ENCODE results near the gene RBKS.

The RBKS gene

GRCh38 chr2:27808418-27808817, 81.8 kb downstream of the RBKS start:
- in situ Hi-C loops (cut with MboI; ENCODE audit: low pct_unique_long_range_greater_than_20kb, low sequenced_read_pairs), result no loop called here
- no peak for DNase-seq

DNA sequence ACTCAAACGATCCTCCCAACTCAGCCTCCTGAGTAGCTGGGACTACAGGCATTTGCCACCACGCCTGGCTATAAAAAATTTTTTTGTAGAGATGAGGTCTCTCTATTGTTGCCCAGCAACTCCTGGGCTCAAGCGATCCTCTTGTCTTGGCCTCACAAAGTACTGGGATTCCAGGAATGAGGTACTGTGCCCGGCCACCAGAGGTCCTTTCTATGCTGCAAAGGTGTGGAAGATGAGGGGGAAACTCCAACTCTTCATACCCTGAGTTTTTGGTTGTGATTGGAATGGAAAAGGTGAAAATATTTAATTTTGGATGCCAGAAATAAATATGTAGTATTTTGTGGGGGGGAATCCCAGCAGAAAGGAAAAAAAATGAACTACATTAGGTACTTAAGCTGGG, 82.7 kb downstream of the RBKS start:
- peak; percentile 35 for DNase-seq
- in situ Hi-C loops (cut with MboI; ENCODE audit: low pct_unique_long_range_greater_than_20kb, low sequenced_read_pairs), result no loop called here

- no peak for DNase-seq
- in situ Hi-C loops (cut with MboI; ENCODE audit: low pct_unique_long_range_greater_than_20kb, low sequenced_read_pairs), result no loop called here
These were observed 83.7 kb downstream of the RBKS start for GRCh38 chr2:27806311-27807059.

GRCh38 chr2:27805180-27805579, 85.0 kb downstream of the RBKS start:
- in situ Hi-C loops (cut with MboI; ENCODE audit: low pct_unique_long_range_greater_than_20kb, low sequenced_read_pairs), result no loop called here
- DNase-seq, result no peak

DNA sequence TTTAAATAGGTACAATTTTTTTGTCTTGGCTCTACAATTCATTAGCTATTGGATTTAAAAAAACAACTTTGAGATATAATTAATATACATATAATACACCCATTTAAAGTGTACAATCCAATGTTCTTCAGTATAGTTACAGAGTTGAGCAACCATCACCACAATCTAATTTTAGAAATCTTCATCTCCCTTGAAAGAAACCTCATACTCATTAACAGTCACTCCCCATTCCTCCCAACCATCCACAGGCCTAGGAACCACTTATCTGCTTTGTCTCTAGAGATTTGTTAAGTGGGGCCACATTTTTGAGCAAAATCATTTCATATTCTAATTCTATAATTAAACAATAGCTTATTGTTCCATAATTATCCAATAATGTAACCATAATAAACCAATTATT, 86.0 kb downstream of the RBKS start:
- in situ Hi-C loops (cut with MboI; ENCODE audit: low pct_unique_long_range_greater_than_20kb, low sequenced_read_pairs), result no loop called here
- DNase-seq, result peak; percentile 57

GRCh38 chr2:27803046-27803445, 87.1 kb downstream of the RBKS start:
- in situ Hi-C loops (cut with MboI; ENCODE audit: low pct_unique_long_range_greater_than_20kb, low sequenced_read_pairs), result no loop called here
- no peak for DNase-seq

- DNase-seq, result no peak
- in situ Hi-C loops (cut with MboI; ENCODE audit: low pct_unique_long_range_greater_than_20kb, low sequenced_read_pairs), result no loop called here
These were observed 87.6 kb downstream of the RBKS start for GRCh38 chr2:27802547-27802946.

- in situ Hi-C loops (cut with MboI; ENCODE audit: low pct_unique_long_range_greater_than_20kb, low sequenced_read_pairs), result no loop called here
- DNase-seq, result no peak
These were observed 89.3 kb downstream of the RBKS start for GRCh38 chr2:27800856-27801255.

- in situ Hi-C loops (cut with MboI; ENCODE audit: low pct_unique_long_range_greater_than_20kb, low sequenced_read_pairs), result no loop called here
- no peak for DNase-seq
These were observed 90.6 kb downstream of the RBKS start for GRCh38 chr2:27799646-27800010.

DNA sequence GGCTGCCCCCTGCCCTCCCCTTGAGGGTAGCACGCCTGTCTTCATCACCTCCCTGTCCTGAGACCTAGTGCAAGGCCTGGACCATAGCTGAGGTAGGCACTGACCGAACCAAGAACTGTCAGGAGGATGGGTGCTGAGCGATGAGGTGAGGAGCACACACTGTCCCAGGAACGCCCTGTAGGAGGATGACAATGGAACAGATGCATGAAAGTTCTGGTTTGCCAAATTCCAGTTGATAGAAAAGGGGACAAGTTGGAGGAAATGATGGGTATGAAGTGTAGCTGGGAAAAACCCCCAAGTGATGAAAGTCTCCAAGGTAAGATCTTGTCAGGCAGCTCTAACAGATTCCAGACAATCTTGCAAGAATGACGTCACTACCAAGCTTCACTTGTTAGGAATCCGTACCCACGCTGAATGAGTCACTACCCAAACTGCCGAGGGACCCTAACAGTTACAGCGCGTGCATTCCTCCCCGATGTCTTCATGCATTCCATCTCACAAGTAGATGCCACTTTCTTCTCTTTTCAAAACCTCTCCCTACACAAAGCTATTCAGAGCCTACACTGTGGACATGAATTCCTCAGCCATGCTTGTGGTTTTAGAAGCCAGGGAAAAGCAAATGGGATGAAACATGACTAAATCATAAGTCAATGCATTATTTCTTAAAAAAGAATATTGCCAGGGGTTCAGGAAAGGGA, 91.1 kb downstream of the RBKS start:
- DNase-seq, result no peak
- in situ Hi-C loops (cut with MboI; ENCODE audit: low pct_unique_long_range_greater_than_20kb, low sequenced_read_pairs), result no loop called here

- DNase-seq, result no peak
- in situ Hi-C loops (cut with MboI; ENCODE audit: low pct_unique_long_range_greater_than_20kb, low sequenced_read_pairs), result no loop called here
These were observed 91.7 kb downstream of the RBKS start for GRCh38 chr2:27798486-27798885.

DNA sequence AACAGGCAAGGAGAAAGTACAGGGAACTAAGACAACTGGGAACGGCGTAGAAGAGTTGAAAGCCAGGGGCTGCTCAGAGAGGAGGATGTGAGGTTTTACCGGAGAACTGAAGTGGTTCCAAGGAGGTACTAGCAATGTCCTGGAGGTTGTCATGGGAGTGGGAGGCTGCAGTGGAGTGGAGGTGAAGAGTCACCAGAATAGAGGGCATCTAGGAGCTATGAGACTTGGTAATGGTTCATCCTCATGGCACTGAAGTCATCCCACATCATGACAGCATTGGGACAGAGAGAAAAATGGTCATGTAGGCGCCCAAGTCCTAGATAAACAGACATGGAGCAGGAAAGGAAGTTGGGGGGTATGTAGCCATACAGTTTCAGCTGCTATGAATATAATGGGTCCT, 92.3 kb downstream of the RBKS start:
- DNase-seq, result no peak
- in situ Hi-C loops (cut with MboI; ENCODE audit: low pct_unique_long_range_greater_than_20kb, low sequenced_read_pairs), result no loop called here

DNA sequence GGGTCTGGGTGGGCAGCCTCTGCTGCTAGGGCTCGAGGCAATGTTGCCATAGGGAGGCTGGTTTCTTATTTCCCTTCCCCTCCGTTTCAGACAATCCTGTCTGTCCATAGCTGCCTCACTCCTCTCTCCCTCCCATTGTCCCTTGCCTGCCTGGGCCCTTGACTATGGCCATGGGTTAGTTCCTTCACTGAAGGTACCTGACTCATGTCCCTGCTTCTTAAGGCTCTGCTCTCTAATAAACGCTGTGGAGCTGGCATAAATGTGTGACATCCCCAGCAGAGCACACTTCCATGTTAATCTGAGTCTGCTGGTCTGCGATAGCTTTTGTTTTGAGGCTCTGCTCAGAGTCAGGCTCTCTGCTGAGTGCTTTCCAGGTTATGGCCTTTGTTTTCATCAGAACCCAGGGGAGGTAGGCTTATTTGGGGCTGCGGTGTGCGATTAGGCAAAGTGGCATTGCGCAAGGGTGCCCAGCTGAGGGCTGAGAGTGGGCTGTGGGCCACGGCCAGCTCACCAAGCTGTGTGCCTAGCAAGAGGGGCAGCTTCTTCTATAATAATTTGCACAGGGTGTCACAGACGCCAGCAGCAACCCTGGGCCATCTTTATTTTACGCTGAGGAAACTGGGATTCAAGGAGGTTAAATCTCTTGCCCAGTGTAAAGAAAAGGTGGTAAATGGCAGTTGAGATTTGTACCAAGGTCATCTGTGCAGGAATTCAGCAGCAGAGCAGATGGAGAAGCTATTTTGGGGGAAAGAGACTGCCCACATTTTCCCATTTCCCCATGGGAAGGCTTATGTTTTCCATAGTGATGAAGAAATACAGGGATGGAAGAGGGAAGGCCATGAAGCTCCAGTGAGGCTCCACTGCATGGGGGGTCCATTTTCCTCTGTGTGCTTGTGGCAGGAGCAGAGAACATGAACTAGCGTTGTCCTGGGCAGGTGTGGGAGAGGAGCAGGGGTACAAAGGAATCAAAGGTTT, 93.1 kb downstream of the RBKS start:
- in situ Hi-C loops (cut with MboI; ENCODE audit: low pct_unique_long_range_greater_than_20kb, low sequenced_read_pairs), result no loop called here
- peak; percentile 36 for DNase-seq

DNA sequence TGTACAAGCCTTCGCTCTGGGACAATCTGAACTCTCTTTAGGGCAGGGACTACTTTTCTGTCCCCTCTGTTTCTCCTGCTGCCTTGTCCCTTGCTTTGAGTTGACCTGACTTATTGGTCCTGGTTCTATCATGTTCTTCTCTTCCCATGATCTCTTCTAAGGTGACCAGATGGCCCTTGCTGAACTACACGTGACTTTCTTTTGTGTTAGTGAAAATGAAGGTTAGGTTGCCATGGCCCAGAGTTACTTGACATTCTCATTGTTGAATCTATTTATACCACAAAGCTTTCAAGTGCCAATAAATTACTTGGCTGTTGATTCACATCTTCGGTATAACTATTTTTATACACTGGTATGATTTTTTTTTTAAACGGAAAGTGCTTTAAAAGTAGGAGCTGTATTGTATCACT, 94.3 kb downstream of the RBKS start:
- in situ Hi-C loops (cut with MboI; ENCODE audit: low pct_unique_long_range_greater_than_20kb, low sequenced_read_pairs), result no loop called here
- DNase-seq, result no peak

DNA sequence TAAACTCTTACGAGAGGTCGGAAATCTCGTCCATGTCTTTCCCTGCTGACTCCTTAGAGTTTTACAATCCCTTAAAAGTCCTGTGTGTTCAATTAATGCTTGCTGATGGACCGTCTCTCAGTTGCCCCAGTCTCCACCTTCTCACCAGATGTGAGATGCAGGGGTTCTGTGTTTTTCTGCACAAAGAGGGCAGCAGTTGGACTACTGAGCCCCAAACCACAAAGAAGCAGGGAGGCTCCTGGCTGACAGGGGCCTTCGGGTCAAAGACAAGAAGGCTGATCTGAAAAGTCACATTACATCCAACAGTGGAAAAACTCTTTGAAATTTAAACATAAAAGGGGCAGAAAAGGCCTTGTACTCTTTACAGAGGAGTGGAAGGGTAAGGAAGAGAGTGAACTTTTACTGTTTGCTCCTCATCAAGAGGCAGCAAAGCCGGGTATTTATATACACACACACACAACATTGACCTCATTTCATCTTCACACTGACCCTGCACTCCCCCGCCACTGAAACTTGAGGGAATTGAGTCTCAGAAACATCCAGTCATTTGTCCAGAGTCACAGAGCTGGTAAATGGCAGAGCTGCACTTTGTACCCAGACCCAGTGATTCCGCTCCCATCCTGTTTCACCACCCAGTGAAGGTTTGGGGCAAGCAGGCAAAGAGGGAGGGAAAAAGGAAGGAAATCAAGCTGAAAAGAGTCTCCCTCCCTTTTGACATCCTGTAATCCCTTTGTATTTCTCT, 94.9 kb downstream of the RBKS start:
- no peak for DNase-seq
- in situ Hi-C loops (cut with MboI; ENCODE audit: low pct_unique_long_range_greater_than_20kb, low sequenced_read_pairs), result no loop called here

DNA sequence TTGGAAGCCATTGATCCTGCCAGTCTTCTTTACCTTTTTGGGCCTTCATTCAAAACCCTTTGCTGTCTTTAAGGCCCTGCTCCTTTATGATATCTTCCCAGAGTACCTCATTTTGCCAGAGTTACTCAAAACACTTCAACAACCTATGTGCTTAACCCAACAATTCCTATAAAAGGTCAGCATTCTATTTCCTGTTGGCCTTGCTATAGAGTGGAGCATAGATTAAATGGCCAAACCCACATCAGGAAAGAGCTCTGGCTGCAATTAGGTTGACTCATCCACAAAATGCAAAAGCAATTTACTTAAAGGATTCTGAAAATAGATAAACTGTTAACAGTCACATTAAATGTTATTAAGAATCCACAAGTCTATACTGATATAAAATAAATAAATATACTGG, 97.4 kb downstream of the RBKS start:
- in situ Hi-C loops (cut with MboI; ENCODE audit: low pct_unique_long_range_greater_than_20kb, low sequenced_read_pairs), result no loop called here
- no peak for DNase-seq

- no peak for DNase-seq
- in situ Hi-C loops (cut with MboI; ENCODE audit: low pct_unique_long_range_greater_than_20kb, low sequenced_read_pairs), result no loop called here
These were observed 99.4 kb downstream of the RBKS start for GRCh38 chr2:27790796-27791195.

- DNase-seq, result no peak
- in situ Hi-C loops (cut with MboI; ENCODE audit: low pct_unique_long_range_greater_than_20kb, low sequenced_read_pairs), result no loop called here
These were observed 107.5 kb downstream of the RBKS start for GRCh38 chr2:27782701-27783100.

DNA sequence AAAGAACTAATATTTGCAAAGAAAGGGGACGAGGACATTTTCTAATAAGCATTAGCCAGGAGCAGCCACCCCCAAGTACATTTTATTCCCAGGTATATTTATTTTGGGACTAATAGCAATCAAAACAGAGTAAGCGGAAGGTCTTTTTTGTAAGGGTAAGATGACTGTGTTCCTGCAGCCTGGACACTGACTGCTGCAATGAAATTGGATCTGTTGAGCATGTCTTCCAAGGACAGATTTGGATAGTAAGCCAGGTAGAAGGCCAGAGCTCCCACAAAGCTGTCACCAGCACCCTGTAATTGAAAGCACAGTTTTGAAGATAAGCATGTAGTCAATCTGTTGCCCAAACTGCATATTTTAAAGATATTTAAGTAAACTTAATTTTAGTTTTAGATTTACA, 108.7 kb downstream of the RBKS start:
- in situ Hi-C loops (cut with MboI; ENCODE audit: low pct_unique_long_range_greater_than_20kb, low sequenced_read_pairs), result no loop called here
- DNase-seq, result no peak

Measured in KBM-7 (cell line).